ENCODE data around the gene SPTLC2. TPM values are rescaled to one million over a fixed set of nuclear protein-coding genes. Genes with fewer than 3 reads are reported as not detected.

Gene SPTLC2
- total and polyA plus RNA-seq, 2 of the 13 experiments (the other 11 are each of a cell fraction or from before 2014, with no cell fraction given): 17.4 to 17.5 TPM

DNA sequence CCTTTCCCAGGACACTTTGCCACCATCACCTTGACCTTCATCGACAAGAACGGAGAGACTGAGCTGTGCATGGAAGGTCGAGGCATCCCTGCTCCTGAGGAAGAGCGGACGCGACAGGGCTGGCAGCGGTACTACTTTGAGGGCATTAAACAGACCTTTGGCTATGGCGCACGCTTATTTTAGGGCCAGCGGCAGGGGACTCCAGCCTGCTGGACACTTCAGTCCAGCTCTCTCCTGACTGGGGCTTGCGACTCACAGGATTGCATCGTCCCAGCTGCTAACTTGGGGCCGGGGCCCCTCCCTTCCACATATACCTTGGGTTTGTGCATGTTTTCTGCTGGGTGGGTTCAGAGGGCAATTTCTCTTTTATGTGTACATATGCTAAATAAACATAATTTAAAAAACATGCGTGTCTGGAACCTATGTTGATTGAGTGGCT lies 147.4 kb downstream of the SPTLC2 start (continued):
- TF ChIP-seq ZNF318 (CRISPR knock-in tag; IDR thresholded peaks at IDR 0.05): no peak
- TF ChIP-seq CHD4 (IDR thresholded peaks at IDR 0.05; ENCODE audit: borderline replicate concordance, low read length): no peak
- TF ChIP-seq, protein P1, sequence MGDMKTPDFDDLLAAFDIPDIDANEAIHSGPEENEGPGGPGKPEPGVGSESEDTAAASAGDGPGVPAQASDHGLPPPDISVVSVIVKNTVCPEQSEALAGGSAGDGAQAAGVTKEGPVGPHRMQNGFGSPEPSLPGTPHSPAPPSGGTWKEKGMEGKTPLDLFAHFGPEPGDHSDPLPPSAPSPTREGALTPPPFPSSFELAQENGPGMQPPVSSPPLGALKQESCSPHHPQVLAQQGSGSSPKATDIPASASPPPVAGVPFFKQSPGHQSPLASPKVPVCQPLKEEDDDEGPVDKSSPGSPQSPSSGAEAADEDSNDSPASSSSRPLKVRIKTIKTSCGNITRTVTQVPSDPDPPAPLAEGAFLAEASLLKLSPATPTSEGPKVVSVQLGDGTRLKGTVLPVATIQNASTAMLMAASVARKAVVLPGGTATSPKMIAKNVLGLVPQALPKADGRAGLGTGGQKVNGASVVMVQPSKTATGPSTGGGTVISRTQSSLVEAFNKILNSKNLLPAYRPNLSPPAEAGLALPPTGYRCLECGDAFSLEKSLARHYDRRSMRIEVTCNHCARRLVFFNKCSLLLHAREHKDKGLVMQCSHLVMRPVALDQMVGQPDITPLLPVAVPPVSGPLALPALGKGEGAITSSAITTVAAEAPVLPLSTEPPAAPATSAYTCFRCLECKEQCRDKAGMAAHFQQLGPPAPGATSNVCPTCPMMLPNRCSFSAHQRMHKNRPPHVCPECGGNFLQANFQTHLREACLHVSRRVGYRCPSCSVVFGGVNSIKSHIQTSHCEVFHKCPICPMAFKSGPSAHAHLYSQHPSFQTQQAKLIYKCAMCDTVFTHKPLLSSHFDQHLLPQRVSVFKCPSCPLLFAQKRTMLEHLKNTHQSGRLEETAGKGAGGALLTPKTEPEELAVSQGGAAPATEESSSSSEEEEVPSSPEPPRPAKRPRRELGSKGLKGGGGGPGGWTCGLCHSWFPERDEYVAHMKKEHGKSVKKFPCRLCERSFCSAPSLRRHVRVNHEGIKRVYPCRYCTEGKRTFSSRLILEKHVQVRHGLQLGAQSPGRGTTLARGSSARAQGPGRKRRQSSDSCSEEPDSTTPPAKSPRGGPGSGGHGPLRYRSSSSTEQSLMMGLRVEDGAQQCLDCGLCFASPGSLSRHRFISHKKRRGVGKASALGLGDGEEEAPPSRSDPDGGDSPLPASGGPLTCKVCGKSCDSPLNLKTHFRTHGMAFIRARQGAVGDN (CRISPR knock-in tag; IDR thresholded peaks at IDR 0.05): peak; percentile 38; the same call in 1 of the 2 replicates
- TF ChIP-seq PTBP1 (IDR thresholded peaks at IDR 0.05; ENCODE audit: low read depth, low read length, poor library complexity, severe bottlenecking): no peak
- TF ChIP-seq NFKBIZ (CRISPR knock-in tag; IDR thresholded peaks at IDR 0.05): no peak
- no peak for TF ChIP-seq GMEB2 (CRISPR knock-in tag; IDR thresholded peaks at IDR 0.05; ENCODE audit: low read depth)
- TF ChIP-seq NFYB (CRISPR knock-in tag; IDR thresholded peaks at IDR 0.05): no peak
- TF ChIP-seq ZMYM4 (CRISPR knock-in tag; IDR thresholded peaks at IDR 0.05): no peak
- TF ChIP-seq GATAD1 (CRISPR knock-in tag; IDR thresholded peaks at IDR 0.05): no peak
- no peak for TF ChIP-seq CBX5 (CRISPR knock-in tag; IDR thresholded peaks at IDR 0.05; ENCODE audit: borderline replicate concordance)
- peak; percentile 53; the same call in 1 of the 2 replicates for TF ChIP-seq ZBTB4 (CRISPR knock-in tag; IDR thresholded peaks at IDR 0.05; ENCODE audit: borderline replicate concordance)
- no peak for TF ChIP-seq MBD4 (IDR thresholded peaks at IDR 0.05; ENCODE audit: borderline replicate concordance, low read length)
